ENCODE results near the gene GRIN2B.

Gene GRIN2B

GRCh38 chr12:13973996-13974395 lies 7.4 kb downstream of the GRIN2B start:
- H3K27ac Mint-ChIP-seq: no peak overlapping the region
- peaks cover 53% of the 10 kb centered on the region for H3K27me3 Mint-ChIP-seq
- no peak overlapping the region for H3K4me3 Mint-ChIP-seq
- H3K36me3 Mint-ChIP-seq: no peaks in the 10 kb centered on the region
- no peaks in the 10 kb centered on the region for H3K9me3 Mint-ChIP-seq
- no peak for ATAC-seq
- no peaks in the 10 kb centered on the region for H3K4me1 Mint-ChIP-seq

- Mint-ChIP-seq H3K4me3 (no peak overlapping the region), H3K27me3 (peaks cover 26% of the 10 kb centered on the region), H3K4me1 (no peaks in the 10 kb centered on the region), H3K27ac (no peak overlapping the region), H3K36me3 (no peaks in the 10 kb centered on the region), H3K9me3 (no peaks in the 10 kb centered on the region)
- no peak for ATAC-seq
Observed at GRCh38 chr12:13970803-13971202, 10.6 kb downstream of the GRIN2B start.

- Mint-ChIP-seq H3K4me3 (no peak overlapping the region), H3K4me1 (no peaks in the 10 kb centered on the region), H3K36me3 (no peaks in the 10 kb centered on the region), H3K27me3 (peaks cover 19% of the 10 kb centered on the region), H3K9me3 (no peaks in the 10 kb centered on the region), H3K27ac (no peak overlapping the region)
- ATAC-seq: no peak
Observed at GRCh38 chr12:13968281-13968680, 13.1 kb downstream of the GRIN2B start.

- H3K27me3 Mint-ChIP-seq: peaks cover 36% of the 10 kb centered on the region
- H3K27ac Mint-ChIP-seq: no peak overlapping the region
- no peaks in the 10 kb centered on the region for H3K36me3 Mint-ChIP-seq
- no peak overlapping the region for H3K4me3 Mint-ChIP-seq
- ATAC-seq: no peak
- H3K4me1 Mint-ChIP-seq: peaks cover 5% of the 10 kb centered on the region
- no peaks in the 10 kb centered on the region for H3K9me3 Mint-ChIP-seq
Observed at GRCh38 chr12:13964666-13965065, 16.7 kb downstream of the GRIN2B start.

GRCh38 chr12:13962699-13963098 lies 18.7 kb downstream of the GRIN2B start:
- Mint-ChIP-seq H3K36me3 (no peaks in the 10 kb centered on the region), H3K27me3 (peaks cover 51% of the 10 kb centered on the region), H3K27ac (no peak overlapping the region), H3K4me3 (no peak overlapping the region), H3K9me3 (no peaks in the 10 kb centered on the region), H3K4me1 (peaks cover 5% of the 10 kb centered on the region)
- ATAC-seq: no peak

GRCh38 chr12:13961971-13962370 lies 19.4 kb downstream of the GRIN2B start:
- H3K27ac Mint-ChIP-seq: no peak overlapping the region
- no peaks in the 10 kb centered on the region for H3K9me3 Mint-ChIP-seq
- no peaks in the 10 kb centered on the region for H3K36me3 Mint-ChIP-seq
- H3K27me3 Mint-ChIP-seq: peaks cover 52% of the 10 kb centered on the region
- peaks cover 5% of the 10 kb centered on the region for H3K4me1 Mint-ChIP-seq
- no peak for ATAC-seq
- no peak overlapping the region for H3K4me3 Mint-ChIP-seq

- peaks cover 69% of the 10 kb centered on the region for H3K27me3 Mint-ChIP-seq
- no peaks in the 10 kb centered on the region for H3K9me3 Mint-ChIP-seq
- peaks cover 5% of the 10 kb centered on the region for H3K4me1 Mint-ChIP-seq
- H3K27ac Mint-ChIP-seq: no peak overlapping the region
- ATAC-seq: no peak
- H3K4me3 Mint-ChIP-seq: no peak overlapping the region
- no peaks in the 10 kb centered on the region for H3K36me3 Mint-ChIP-seq
Observed at GRCh38 chr12:13959131-13959723, 22.2 kb downstream of the GRIN2B start.

GRCh38 chr12:13957576-13957975 lies 23.8 kb downstream of the GRIN2B start:
- H3K36me3 Mint-ChIP-seq: no peaks in the 10 kb centered on the region
- no peaks in the 10 kb centered on the region for H3K9me3 Mint-ChIP-seq
- H3K27ac Mint-ChIP-seq: no peak overlapping the region
- ATAC-seq: no peak
- H3K4me1 Mint-ChIP-seq: peaks cover 5% of the 10 kb centered on the region
- H3K4me3 Mint-ChIP-seq: no peak overlapping the region
- peaks cover 57% of the 10 kb centered on the region for H3K27me3 Mint-ChIP-seq

GRCh38 chr12:13956060-13956590 lies 25.3 kb downstream of the GRIN2B start:
- Mint-ChIP-seq H3K4me1 (peaks cover 5% of the 10 kb centered on the region), H3K27ac (no peak overlapping the region), H3K27me3 (peaks cover 50% of the 10 kb centered on the region), H3K4me3 (no peak overlapping the region), H3K36me3 (no peaks in the 10 kb centered on the region), H3K9me3 (no peaks in the 10 kb centered on the region)
- no peak for ATAC-seq

- no peak overlapping the region for H3K4me3 Mint-ChIP-seq
- H3K9me3 Mint-ChIP-seq: no peaks in the 10 kb centered on the region
- H3K27me3 Mint-ChIP-seq: peaks cover 39% of the 10 kb centered on the region
- no peaks in the 10 kb centered on the region for H3K4me1 Mint-ChIP-seq
- H3K27ac Mint-ChIP-seq: no peak overlapping the region
- H3K36me3 Mint-ChIP-seq: no peaks in the 10 kb centered on the region
- no peak for ATAC-seq
Observed at GRCh38 chr12:13952096-13952495, 29.3 kb downstream of the GRIN2B start.

GRCh38 chr12:13950502-13950901 lies 30.9 kb downstream of the GRIN2B start:
- no peaks in the 10 kb centered on the region for H3K36me3 Mint-ChIP-seq
- peaks cover 23% of the 10 kb centered on the region for H3K27me3 Mint-ChIP-seq
- ATAC-seq: no peak
- H3K4me1 Mint-ChIP-seq: no peaks in the 10 kb centered on the region
- no peak overlapping the region for H3K27ac Mint-ChIP-seq
- no peaks in the 10 kb centered on the region for H3K9me3 Mint-ChIP-seq
- H3K4me3 Mint-ChIP-seq: no peak overlapping the region

- H3K27me3 Mint-ChIP-seq: peaks cover 30% of the 10 kb centered on the region
- H3K9me3 Mint-ChIP-seq: no peaks in the 10 kb centered on the region
- no peak for ATAC-seq
- H3K4me3 Mint-ChIP-seq: no peak overlapping the region
- no peaks in the 10 kb centered on the region for H3K36me3 Mint-ChIP-seq
- H3K27ac Mint-ChIP-seq: no peak overlapping the region
- H3K4me1 Mint-ChIP-seq: no peaks in the 10 kb centered on the region
Observed at GRCh38 chr12:13948621-13949020, 32.8 kb downstream of the GRIN2B start.

- Mint-ChIP-seq H3K4me3 (no peak overlapping the region), H3K27me3 (peaks cover 31% of the 10 kb centered on the region), H3K36me3 (no peaks in the 10 kb centered on the region), H3K4me1 (no peaks in the 10 kb centered on the region), H3K27ac (no peak overlapping the region), H3K9me3 (no peaks in the 10 kb centered on the region)
- no peak for ATAC-seq
Observed at GRCh38 chr12:13947276-13947946, 34.0 kb downstream of the GRIN2B start.

GRCh38 chr12:13945641-13946040 lies 35.8 kb downstream of the GRIN2B start:
- Mint-ChIP-seq H3K27me3 (peaks cover 30% of the 10 kb centered on the region), H3K4me1 (no peaks in the 10 kb centered on the region), H3K27ac (no peak overlapping the region), H3K9me3 (no peaks in the 10 kb centered on the region), H3K4me3 (no peak overlapping the region), H3K36me3 (no peaks in the 10 kb centered on the region)
- ATAC-seq: no peak

- Mint-ChIP-seq H3K27me3 (peaks cover 30% of the 10 kb centered on the region), H3K36me3 (no peaks in the 10 kb centered on the region), H3K27ac (no peak overlapping the region), H3K4me1 (no peaks in the 10 kb centered on the region), H3K4me3 (no peak overlapping the region), H3K9me3 (no peaks in the 10 kb centered on the region)
- no peak for ATAC-seq
Observed at GRCh38 chr12:13945236-13945635, 36.2 kb downstream of the GRIN2B start.

- Mint-ChIP-seq H3K36me3 (peaks cover 1% of the 10 kb centered on the region), H3K4me1 (peaks cover 2% of the 10 kb centered on the region), H3K4me3 (no peak overlapping the region), H3K27me3 (peaks cover 17% of the 10 kb centered on the region), H3K27ac (no peak overlapping the region), H3K9me3 (peaks cover 1% of the 10 kb centered on the region)
- ATAC-seq: no peak
Observed at GRCh38 chr12:13942826-13943225, 38.6 kb downstream of the GRIN2B start.

All from stimulated activated memory B cell treated with anti-CD40 and anti-IgM and Interleukin-4, amounts not matched to agents 10 μg/mL and 1 μg/mL and 100 μg/mL, for 72 hours (primary cell).